Measurements from ENCODE around the gene COL8A1.

DNA sequence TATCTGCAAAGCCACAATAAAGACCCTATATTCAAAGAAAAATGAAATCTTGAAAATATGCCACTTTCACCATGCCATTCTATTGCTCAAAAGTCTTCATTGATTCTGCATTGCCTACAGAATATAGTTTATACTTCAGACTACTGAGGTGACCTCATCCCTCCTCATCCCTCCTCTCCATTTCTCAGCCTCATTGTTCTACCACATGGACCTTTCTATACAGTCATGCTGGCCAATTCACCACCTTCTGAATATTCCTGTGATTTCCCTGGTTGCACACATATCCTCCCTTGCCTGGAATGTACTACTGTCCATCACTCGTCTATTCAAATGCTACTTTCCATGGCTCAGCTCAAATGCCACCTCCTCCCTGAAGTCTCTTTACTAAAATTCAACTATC lies 3.5 kb upstream of the COL8A1 start:
- no peak for TF ChIP-seq ISL1 (CRISPR knock-in tag; IDR thresholded peaks at IDR 0.05)
- TF ChIP-seq, protein P1, sequence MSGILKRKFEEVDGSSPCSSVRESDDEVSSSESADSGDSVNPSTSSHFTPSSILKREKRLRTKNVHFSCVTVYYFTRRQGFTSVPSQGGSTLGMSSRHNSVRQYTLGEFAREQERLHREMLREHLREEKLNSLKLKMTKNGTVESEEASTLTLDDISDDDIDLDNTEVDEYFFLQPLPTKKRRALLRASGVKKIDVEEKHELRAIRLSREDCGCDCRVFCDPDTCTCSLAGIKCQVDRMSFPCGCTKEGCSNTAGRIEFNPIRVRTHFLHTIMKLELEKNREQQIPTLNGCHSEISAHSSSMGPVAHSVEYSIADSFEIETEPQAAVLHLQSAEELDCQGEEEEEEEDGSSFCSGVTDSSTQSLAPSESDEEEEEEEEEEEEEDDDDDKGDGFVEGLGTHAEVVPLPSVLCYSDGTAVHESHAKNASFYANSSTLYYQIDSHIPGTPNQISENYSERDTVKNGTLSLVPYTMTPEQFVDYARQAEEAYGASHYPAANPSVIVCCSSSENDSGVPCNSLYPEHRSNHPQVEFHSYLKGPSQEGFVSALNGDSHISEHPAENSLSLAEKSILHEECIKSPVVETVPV (CRISPR knock-in tag; IDR thresholded peaks at IDR 0.05) = no peak
- TF ChIP-seq, protein P2, sequence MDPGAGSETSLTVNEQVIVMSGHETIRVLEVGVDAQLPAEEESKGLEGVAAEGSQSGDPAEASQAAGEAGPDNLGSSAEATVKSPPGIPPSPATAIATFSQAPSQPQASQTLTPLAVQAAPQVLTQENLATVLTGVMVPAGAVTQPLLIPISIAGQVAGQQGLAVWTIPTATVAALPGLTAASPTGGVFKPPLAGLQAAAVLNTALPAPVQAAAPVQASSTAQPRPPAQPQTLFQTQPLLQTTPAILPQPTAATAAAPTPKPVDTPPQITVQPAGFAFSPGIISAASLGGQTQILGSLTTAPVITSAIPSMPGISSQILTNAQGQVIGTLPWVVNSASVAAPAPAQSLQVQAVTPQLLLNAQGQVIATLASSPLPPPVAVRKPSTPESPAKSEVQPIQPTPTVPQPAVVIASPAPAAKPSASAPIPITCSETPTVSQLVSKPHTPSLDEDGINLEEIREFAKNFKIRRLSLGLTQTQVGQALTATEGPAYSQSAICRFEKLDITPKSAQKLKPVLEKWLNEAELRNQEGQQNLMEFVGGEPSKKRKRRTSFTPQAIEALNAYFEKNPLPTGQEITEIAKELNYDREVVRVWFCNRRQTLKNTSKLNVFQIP (CRISPR knock-in tag; IDR thresholded peaks at IDR 0.05; ENCODE audit: borderline replicate concordance, low read depth) = no peak

Data from SK-N-SH treated with all-trans-retinoic acid at 6 μM for 48 hours (cell line).